GM21367 (cell line): ENCODE data around the gene ACVR2B.
"Not testable (repeated sequence)": the region's sequence is repeated elsewhere in the genome, so short reads cannot be mapped to it uniquely, and the experiment has no call there.

Experiments
- ATAC-seq: cut with Tn5 transposase; IDR thresholded peaks from one replicate; pipeline ENCODE4 v1.9.1; 2021; ENCODE audit not compliant: unreplicated experiment

Gene ACVR2B

GRCh38 chr3:38453075-38453912 is at the start of gene ACVR2B:
ACVR2B (plus strand) TSS chr3:38453890; CDS start chr3:38454323, 433 bp downstream.
- peak; percentile 51 for ATAC-seq

GRCh38 chr3:38404286-38404685 is 49.4 kb upstream of the ACVR2B start:
- no peak for ATAC-seq

- ATAC-seq: no peak
Measured at GRCh38 chr3:38411591-38411990, 42.1 kb upstream of the ACVR2B start.

DNA sequence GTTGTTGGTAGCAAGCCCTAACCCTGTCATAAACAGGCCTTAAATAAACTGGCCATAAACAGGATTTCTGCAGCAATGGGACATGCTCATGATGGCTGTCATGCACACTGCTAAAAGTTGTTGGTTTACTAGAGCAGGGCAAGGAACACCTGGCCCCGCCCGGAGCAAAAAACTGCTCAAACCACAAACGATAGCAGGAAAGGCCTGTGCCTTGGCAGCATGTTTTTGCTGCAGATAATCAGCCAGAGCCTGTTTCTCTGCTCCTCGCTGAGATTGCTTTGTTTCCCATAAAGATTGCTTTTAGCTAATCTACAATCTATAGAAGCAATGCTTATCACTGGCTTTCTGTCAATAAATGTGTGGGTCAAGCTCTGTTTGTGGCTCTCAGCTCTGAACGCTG is 32.9 kb upstream of the ACVR2B start:
- not testable (repeated sequence) for ATAC-seq

GRCh38 chr3:38421679-38422336 is 31.9 kb upstream of the ACVR2B start:
- no peak for ATAC-seq

DNA sequence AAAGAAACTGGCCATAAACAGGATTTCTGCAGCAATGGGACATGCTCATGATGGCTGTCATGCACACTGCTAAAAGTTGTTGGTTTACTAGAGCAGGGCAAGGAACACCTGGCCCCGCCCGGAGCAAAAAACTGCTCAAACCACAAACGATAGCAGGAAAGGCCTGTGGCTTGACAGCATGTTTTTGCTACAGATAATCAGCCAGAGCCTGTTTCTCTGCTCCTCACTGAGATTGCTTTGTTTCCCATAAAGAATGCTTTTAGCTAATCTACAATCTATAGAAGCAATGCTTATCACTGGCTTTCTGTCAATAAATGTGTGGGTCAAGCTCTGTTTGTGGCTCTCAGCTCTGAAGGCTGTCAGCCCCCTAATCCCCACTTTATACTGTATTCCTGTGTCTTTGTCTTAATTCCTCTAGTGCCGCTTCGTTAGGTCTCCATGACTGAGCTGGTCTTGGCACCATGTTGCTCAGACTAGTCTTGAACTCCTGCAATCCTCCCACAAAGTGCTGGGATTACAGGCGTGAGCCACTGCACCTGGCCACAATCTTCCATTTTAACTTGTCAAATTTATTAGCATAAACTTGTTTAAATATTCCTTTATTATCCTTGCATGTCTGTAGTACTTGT is 26.8 kb upstream of the ACVR2B start:
- ATAC-seq: not testable (repeated sequence)

DNA sequence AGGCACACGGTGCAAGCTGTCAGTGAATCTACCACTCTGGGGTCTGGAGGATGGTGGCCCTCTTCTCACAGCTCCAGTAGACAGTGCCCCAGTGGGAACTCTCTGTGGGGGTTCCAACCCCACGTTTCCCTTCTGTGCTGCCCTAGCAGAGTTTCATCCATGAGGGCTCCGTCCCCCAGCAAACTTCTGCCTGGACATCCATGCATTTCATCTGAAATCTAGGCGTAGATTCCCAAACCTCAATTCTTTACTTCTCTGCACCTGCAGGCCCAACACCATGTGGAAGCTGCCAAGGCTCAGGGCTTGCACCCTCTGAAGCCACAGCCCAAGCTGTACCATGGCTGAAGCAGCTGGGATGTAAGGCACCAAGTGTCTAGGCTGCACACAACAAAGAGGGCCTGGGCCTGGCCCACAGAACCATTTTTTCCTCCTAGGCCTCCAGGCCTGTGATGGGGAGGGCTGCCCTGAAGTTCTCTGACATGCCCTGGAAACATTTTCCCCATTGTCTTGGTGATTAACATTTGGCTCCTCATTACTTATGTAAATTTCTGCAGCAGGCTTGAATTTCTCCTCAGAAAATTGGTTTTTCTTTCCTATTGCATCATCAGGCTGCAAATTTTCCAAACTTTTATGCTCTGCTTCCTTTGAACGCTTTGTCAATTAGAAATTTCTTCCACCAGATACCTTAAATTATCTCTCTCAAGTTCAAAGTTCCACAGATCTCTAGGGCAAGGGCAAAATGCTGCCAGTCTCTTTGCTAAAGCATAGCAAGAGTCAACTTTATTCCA is 20.6 kb upstream of the ACVR2B start:
- not testable (repeated sequence) for ATAC-seq

GRCh38 chr3:38433661-38434060 is 20.0 kb upstream of the ACVR2B start:
- ATAC-seq: not testable (repeated sequence)

DNA sequence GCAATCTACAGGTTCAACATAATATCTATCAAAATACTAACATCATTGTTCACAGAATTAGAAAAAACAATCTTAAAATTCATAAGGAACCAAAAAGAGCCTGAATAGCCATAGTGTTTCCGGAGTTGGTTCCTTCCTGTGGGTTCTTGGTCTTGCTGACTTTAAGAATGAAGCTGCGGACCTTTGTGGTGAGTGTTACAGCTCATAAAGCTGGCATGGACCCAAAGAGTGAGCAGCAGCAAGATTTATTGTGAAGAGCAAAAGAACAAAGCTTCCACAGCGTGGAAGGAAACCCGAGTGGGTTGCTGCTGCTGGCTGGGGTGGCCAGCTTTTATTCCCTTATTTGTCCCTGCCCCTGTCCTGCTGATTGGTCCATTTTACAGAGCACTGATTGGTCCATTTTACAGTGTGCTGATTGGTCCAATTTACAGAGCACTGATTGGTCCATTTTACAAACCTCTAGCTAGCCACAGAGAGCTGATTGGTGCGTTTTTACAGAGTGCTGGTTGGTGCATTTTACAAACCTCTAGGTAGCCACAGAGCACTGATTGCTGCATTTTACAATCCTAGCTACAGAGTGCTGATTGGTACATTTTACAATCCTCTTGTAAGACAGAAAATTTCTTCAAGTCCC is 15.1 kb upstream of the ACVR2B start:
- not testable (repeated sequence) for ATAC-seq

- not testable (repeated sequence) for ATAC-seq
Measured at GRCh38 chr3:38443205-38443604, 10.5 kb upstream of the ACVR2B start.

GRCh38 chr3:38446085-38446686 is 7.5 kb upstream of the ACVR2B start:
- ATAC-seq: no peak

GRCh38 chr3:38446812-38447211 is 6.9 kb upstream of the ACVR2B start:
- no peak for ATAC-seq

- ATAC-seq: no peak
Measured at GRCh38 chr3:38450853-38451252, 2.8 kb upstream of the ACVR2B start.

DNA sequence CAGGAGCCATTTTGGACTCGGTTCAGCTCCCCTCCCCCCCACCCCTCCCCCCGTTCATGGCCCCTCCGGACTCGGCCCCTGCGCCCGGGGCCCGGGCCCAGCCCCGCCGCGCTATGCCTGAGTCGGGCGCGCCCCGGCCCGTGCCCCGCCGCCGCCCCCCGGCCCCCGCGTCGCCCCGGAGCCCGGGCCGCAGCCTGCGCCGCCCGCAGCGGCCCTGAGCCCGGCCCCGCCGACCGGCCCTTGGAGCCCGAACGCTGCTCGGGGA is 155 bp downstream of the ACVR2B start:
- peak; percentile 8 for ATAC-seq

GRCh38 chr3:38454178-38454883 is 641 bp downstream of the ACVR2B start:
- peak; percentile 33 for ATAC-seq

- ATAC-seq: peak; percentile 5
Measured at GRCh38 chr3:38454884-38455638, 1.4 kb downstream of the ACVR2B start.

- no peak for ATAC-seq
Measured at GRCh38 chr3:38455639-38456430, 2.1 kb downstream of the ACVR2B start.
